HL-60 (cell line): Measurements from ENCODE around the gene PNLDC1.

Experiments
- CTCF ChIP-seq: IDR thresholded peaks from one replicate; pipeline ENCODE4 v1.5.1; 2011; ENCODE audit warnings: low read length, control low read depth, inconsistent platforms; ENCODE audit not compliant: insufficient read depth
- GABPA ChIP-seq: IDR thresholded peaks from 2 replicates; pipeline ENCODE4 v1.6.1; 2012; ENCODE audit warnings: low read depth
- POLR2AphosphoS5 ChIP-seq: IDR thresholded peaks from 2 replicates; pipeline ENCODE4 v1.6.1; 2012; ENCODE audit warnings: low read depth
- REST ChIP-seq: IDR thresholded peaks from 2 replicates; pipeline ENCODE4 v1.6.1; 2012; ENCODE audit warnings: low read depth; ENCODE audit not compliant: insufficient replicate concordance
- SPI1 ChIP-seq: IDR thresholded peaks from 2 replicates; pipeline ENCODE4 v1.6.1; 2012; ENCODE audit warnings: low read depth, mild to moderate bottlenecking, borderline replicate concordance

- TF ChIP-seq CTCF = no peak
- no peak for TF ChIP-seq REST
- no peak for TF ChIP-seq POLR2AphosphoS5
- TF ChIP-seq SPI1 = no peak
- no peak for TF ChIP-seq GABPA
Observed at GRCh38 chr6:159788276-159788675, 11.8 kb upstream of the PNLDC1 start.
